Measurements from ENCODE around the gene TFAP2B.

Gene TFAP2B

DNA sequence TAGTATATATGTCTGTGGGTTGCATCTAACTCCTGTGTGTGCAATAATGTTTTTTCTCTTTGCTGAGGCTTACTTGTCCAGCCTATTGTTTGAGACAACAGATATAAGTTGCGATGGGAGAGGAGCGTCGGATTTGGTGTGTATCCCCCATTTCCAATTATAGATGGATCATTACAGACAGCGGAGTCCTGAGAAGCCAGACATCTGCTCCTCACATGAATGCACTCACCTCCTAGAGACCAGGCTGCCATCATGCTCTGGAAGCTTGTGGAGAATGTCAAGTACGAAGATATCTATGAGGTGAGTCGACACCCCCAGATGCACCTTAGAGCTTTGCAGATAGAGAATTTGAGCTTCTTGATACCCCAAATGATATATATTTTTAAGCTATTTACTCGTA lies at the start of gene TFAP2B:
TSS of gene TFAP2B (plus strand) at position 199 of the 400 bp plus-strand sequence. CDS start at position 220, 21 bp downstream.
- DNase-seq = no peak

- peak; percentile 16 for DNase-seq
Observed at GRCh38 chr6:50778696-50779095, 40.0 kb upstream of the TFAP2B start.

DNA sequence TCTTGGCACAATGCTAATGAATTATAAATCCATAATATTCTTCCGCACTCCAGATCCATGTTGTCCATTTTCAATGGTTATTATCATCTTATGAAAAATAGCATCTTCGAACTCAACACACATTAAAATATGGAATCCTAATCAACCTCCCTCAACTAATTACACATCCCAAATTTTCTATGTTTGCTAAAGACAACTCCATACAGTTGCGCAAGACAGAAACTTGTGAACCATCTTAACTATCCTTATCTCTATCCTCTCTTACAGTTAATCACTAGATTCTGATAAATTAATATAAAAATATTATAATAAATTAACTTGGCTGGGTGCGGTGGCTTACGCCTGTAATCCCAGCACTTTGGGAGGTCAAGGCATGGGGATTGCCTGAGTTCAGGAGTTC lies 38.3 kb upstream of the TFAP2B start:
- DNase-seq = no peak

DNA sequence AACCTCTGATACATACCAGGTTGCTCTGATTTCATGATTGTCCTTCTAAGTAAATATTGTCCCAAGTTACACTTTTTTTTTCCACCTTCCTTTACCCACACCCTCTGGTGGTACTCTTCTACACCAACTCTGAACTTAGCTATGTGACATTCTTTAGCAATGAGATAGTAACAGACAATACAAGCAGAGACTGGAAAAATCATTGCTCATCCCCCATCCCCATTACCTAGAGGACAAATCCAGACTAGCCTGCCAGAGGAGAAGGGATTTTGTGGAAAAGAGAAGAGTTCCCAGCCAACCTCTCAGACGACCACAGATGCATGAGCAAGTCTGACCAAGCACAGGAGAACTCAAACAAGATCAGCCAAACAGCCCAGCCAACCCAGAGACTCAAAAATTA lies 32.8 kb upstream of the TFAP2B start:
- no peak for DNase-seq

- DNase-seq = peak; percentile 41
Observed at GRCh38 chr6:50791900-50792508, 26.7 kb upstream of the TFAP2B start.

DNA sequence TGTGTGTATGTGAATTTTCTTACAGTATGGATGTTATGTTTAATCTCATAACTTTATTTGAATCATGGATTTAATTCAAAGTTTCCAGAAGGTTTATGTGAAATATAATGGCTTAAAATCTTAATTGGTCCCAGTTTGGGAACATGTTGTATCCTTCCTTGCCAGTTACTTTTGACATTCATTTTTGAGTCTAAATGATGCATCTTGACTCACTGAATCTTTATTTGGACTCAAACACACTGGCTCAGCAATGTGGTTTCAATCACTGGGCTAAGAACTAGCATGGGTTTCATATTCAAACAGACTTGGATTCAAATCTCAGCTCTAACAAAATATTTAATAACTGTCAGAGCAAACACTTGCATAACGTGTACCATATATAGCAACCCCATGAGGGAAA lies 25.9 kb upstream of the TFAP2B start:
- no peak for DNase-seq

GRCh38 chr6:50795574-50795973 lies 23.1 kb upstream of the TFAP2B start:
- no peak for DNase-seq

GRCh38 chr6:50804283-50804682 lies 14.4 kb upstream of the TFAP2B start:
- DNase-seq = no peak

- DNase-seq = no peak
Observed at GRCh38 chr6:50807035-50807434, 11.6 kb upstream of the TFAP2B start.

GRCh38 chr6:50815436-50816114 lies 3.1 kb upstream of the TFAP2B start:
- DNase-seq = peak; percentile 14

GRCh38 chr6:50816115-50816675 lies 2.5 kb upstream of the TFAP2B start:
- peak; percentile 80 for DNase-seq

DNA sequence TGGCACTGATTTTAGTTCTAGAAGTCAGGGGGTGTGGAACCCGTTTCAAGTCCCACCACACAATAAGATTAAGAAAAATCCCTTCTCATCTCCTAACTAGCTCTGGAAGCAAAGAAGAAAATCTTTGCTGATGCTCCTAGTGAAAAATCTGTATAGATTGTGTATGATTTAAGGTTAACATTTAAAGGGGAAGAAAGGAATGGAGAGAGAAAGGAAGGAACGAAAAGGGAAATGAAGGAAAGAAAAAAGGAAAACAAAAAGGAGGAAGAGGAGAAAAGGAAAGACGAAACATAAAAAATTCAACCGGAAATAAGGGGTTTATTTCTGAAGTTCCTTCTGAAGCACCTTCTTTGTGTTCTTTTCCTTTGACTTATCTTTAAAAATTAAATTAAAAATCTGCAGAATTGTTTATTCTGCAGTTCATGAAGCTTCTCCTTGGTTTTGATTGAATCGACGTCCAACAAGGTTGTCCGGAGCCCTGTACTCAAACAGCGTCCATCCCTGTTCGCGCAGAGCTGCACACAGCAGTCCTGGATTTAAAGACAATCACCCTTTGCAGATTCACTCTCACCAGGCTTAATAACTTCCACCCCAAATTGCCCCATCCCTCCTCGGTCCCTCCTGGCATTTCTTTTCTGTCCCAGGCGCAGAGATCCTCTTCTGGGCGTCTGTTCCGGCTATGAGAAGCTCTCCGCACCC lies 1.6 kb upstream of the TFAP2B start:
- DNase-seq = no peak

DNA sequence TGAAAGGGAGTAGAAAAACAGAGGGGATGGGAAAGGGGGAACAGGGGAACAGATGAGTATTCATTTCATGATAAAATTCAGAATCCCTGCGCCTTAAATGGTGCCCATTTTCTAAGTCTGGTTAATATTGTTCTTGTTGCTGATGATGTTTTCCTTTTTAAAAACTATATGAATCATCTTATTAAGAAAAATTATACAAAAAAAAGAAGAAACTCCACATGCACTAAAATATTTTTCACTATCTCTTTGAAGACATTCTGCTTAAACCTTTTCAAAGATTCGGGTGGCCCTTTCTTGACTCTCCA lies 1.1 kb upstream of the TFAP2B start:
- no peak for DNase-seq

GRCh38 chr6:50818020-50818419 lies 651 bp upstream of the TFAP2B start:
- DNase-seq = no peak

GRCh38 chr6:50819466-50819903 lies 814 bp downstream of the TFAP2B start:
- no peak for DNase-seq

DNA sequence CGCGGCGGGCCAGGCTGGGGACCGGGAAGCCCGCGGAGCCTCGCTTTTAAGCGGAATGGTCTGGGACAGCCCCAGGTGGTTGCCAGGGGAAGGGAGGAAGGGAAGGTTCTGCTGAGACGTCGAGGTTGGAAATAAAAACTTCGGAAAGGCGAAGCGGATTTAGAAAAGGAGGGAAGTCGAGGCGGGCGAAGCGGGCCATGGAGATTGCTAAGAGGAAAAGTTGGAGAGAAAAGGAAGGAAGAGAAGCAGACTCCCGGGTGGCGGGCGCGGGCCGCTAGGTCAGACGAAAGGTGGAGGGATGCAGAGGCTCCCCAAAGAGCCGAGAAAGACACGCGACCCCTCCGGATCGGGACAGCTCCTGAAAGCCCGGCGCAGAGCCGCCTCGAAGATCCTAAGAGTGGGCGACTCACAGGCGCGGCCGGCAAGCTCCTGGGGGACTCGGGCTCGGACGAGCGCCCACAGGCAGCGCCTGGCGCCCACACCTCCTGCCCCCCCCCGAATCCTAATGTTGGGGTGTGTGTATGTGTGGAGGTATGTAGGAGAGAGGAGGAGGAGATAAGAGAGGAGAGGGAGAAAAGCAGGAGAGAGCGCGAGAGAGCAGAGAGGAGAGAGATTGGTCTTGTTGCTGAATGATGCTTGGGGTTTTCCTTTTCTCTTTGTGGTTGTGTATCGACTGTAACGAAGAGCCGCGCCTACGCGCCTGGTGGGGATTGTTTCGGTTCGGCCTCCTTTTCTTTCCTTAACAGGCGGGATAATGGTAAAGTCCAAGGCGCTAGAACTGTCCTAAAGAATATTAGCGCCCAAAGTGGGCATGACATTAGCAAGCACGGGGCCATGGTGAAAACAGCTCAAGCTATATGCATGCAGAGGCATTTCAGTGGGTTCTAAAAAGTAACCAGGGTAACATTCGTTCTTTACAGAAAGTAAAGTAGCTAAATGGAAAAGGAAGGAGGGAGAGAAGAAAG lies 1.5 kb downstream of the TFAP2B start:
- DNase-seq = no peak

- DNase-seq = no peak
Observed at GRCh38 chr6:50820869-50821264, 2.2 kb downstream of the TFAP2B start.

DNA sequence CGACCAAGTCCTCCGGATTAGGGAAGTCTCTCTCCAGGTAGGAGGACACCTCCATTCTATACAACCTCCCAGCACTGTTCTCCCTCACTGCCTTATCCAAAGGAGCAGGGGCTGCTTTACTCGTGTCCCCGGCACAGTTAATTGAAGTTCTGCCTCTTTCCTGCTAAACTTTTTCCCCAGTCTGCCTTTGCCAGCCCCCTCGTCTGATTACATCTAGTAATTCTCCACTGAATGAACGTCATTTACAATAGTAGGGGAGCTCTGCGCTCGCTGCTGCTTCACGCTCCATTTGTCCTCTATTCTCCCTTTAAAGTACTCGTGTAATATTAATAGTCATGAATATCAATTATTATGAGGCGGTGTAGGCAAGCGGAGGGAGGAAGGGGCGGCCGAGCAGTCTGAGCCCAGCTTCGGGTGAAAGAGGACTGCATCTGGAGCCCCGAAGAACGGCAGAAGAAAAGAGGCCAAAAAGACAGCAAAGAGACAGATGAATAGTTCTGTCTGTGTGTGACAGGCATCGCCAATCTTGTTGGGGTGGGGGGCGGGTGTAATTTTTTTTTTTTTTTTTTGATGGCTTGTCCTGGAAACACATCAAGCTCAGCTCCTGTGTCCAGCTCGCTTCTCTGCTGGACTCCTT lies 2.9 kb downstream of the TFAP2B start:
- DNase-seq = no peak

GRCh38 chr6:50822078-50822476 lies 3.4 kb downstream of the TFAP2B start:
- DNase-seq = peak; percentile 69

DNA sequence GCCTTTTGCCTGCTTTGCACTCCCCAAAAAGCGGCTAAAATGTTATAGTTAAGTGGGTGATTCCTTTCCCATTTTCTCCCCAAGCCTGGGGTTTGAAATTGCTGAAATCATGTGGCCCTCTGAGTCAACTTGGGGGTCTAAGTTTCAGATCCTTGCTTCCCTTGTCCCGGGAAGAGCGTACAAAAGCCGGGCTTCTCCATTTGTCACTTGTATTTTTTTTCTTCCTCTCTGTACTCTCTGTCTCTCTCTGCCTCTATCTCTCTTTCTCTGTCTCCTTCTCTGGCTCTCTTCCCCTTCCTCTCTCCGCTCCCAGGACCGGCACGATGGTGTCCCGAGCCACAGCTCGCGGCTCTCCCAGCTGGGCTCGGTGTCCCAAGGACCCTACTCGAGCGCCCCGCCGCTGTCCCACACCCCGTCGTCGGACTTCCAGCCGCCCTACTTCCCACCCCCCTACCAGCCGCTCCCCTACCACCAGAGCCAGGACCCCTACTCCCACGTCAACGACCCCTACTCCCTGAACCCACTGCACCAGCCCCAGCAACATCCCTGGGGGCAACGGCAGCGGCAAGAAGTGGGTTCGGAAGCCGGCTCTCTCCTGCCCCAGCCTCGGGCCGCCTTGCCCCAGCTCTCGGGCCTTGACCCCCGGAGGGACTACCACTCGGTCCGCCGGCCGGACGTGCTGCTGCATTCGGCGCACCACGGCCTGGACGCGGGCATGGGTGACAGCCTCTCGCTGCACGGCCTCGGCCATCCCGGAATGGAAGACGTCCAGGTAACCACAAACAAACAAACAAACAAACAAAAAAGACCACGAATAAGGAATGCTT lies 4.6 kb downstream of the TFAP2B start:
- no peak for DNase-seq

DNA sequence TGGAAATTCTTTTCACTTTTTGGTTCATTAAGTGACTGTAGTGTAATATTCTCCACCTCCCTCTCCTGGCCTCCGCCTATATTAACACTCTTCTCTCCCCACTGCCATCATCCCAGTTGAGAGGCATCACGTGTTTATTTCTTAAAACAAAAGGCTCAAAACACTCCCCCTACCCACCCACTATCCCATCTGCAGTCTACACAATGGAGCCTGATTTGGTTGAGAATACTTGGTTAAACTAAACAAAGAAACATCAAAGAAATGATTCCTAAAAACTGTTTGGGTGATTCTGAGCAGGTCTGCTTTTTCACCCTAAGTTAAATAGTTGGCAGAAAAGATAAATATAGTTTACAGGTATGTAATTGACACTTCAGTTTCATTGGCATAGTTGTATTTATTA lies 5.9 kb downstream of the TFAP2B start:
- DNase-seq = no peak
